Measurements from ENCODE around the gene HSD3B7. TPM values are rescaled to one million over a fixed set of nuclear protein-coding genes. Genes with fewer than 3 reads are reported as not detected.
"Not testable (repeated sequence)": the region's sequence is repeated elsewhere in the genome, so short reads cannot be mapped to it uniquely, and the experiment has no call there.

HSD3B7 gene
- total and polyA plus RNA-seq, 2 donors (not counting 1 experiment from before 2014, with no cell fraction given): 0.89 to 1.2 TPM

DNA sequence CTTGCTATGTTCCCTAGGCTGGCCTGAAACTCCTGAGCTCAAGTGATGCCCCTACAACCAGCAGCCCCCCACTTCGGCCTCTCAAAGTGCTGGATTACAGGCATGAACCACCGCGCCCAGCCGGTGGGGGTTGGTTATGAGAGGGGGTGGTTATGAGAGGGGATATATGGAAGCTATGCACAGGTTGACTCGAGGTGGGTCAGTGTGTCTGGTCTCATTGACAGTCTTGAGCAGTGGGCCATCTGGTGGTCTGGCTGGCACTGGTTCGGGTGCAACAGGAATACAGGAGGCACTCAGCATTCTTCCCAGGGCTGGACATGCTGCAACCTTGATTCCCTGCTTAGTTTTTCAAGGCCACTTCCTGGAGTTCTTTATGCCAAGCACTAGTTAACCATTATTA, 31.0 kb downstream of the HSD3B7 start:
- POLR2A ChIA-PET: interaction anchor here (0.8 kb wide), 1 partner anchor 132 kb away, joined by 4 read pairs; no protein-coding TSS in a partner anchor

DNA sequence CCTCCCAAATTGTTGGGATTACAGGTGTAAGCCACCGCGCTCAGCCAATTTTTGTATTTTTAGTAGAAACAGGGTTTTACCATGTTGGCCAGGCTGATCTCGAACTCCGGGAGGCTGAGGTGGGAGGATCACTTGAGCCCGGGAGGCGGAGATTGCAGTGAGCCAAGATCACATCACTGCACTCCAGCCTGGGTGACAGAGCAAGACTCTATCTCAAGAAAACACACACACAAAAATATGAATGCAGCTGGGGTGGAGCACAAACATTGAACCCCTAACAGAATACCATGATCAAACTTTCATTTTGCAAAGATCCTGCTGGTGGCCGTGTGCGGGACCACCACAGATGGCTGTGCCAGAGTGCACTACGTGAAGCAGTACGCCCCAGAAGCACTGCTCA, 32.7 kb downstream of the HSD3B7 start:
- H3K27me3 ChIP-seq (replicated peaks in 1 of 4; ENCODE audit: control extremely low read depth in 1 of 4, control insufficient read depth in 3 of 4, insufficient read depth in 4 of 4, low read length in 3 of 4); H3K4me1 ChIP-seq (ENCODE audit: control insufficient read depth in 2 of 2, insufficient read depth in 2 of 2, low read length in 2 of 2); intact Hi-C loops (cut with micrococcal nuclease); H3K4me3 Mint-ChIP-seq; H3K27ac Mint-ChIP-seq; H4K20me1 ChIP-seq (ENCODE audit: control insufficient read depth, insufficient read depth, low read length, poor library complexity, severe bottlenecking); H3K4me2 ChIP-seq (replicated peaks; ENCODE audit: low read depth, low read length, poor library complexity, severe bottlenecking); H3K9me3 Mint-ChIP-seq (ENCODE audit: insufficient read depth); H3K79me2 ChIP-seq (ENCODE audit: control insufficient read depth, insufficient read depth, low read length); H3K4me1 Mint-ChIP-seq; H3K4me3 ChIP-seq (ENCODE audit: control extremely low read depth in 1 of 5, extremely low read depth in 1 of 5, insufficient read depth in 1 of 5, low read depth in 2 of 5, low read length in 4 of 5); ATAC-seq (ENCODE audit: low read depth); H3K27ac ChIP-seq (ENCODE audit: low read length in 2 of 2); H2AFZ ChIP-seq (ENCODE audit: insufficient read depth, low read depth, low read length, poor library complexity, severe bottlenecking); CTCF ChIA-PET; POLR2A ChIA-PET; H3K36me3 ChIP-seq (replicated peaks in 1 of 2; ENCODE audit: control extremely low read depth in 1 of 2, control insufficient read depth in 1 of 2, extremely low read depth in 1 of 2, insufficient read depth in 2 of 2, low read length in 1 of 2); DNase-seq; H3K9me3 ChIP-seq (ENCODE audit: control extremely low read depth in 1 of 3, control insufficient read depth in 2 of 3, insufficient read depth in 1 of 3, low read length in 2 of 3); H3K9ac ChIP-seq (ENCODE audit: low read length): not testable (repeated sequence)
- WGBS (ENCODE audit: insufficient coverage): 92% methylated on average over 2 of the region's 10 CpGs
- peaks cover 11% of the 10 kb centered on the region for H3K27me3 Mint-ChIP-seq

More for the DNA sequence above, 31.0 kb downstream of the HSD3B7 start:
- Histone ChIP-seq H4K20me1 (ENCODE audit: control insufficient read depth, insufficient read depth, low read length, poor library complexity, severe bottlenecking) (no peaks in the 10 kb centered on the region), H3K4me2 (replicated peaks; ENCODE audit: low read depth, low read length, poor library complexity, severe bottlenecking) (no peak overlapping the region), H3K36me3 (replicated peaks in 1 of 2; ENCODE audit: control extremely low read depth in 1 of 2, control insufficient read depth in 1 of 2, extremely low read depth in 1 of 2, insufficient read depth in 2 of 2, low read length in 1 of 2) (no peaks in the 10 kb centered on the region), H3K27ac (ENCODE audit: low read length in 2 of 2) (no peak overlapping the region), H3K9me3 (ENCODE audit: control extremely low read depth in 1 of 3, control insufficient read depth in 2 of 3, insufficient read depth in 1 of 3, low read length in 2 of 3) (peaks cover 0 to 13% (median 0%) of the 10 kb centered on the region in 3 donors), H3K9ac (ENCODE audit: low read length) (no peak overlapping the region), H3K4me3 (ENCODE audit: control extremely low read depth in 1 of 5, extremely low read depth in 1 of 5, insufficient read depth in 1 of 5, low read depth in 2 of 5, low read length in 4 of 5) (no peak overlapping the region), H3K79me2 (ENCODE audit: control insufficient read depth, insufficient read depth, low read length) (no peaks in the 10 kb centered on the region), H3K4me1 (ENCODE audit: control insufficient read depth in 2 of 2, insufficient read depth in 2 of 2, low read length in 2 of 2) (peaks cover 3 to 6% of the 10 kb centered on the region in 2 donors), H3K27me3 (replicated peaks in 1 of 4; ENCODE audit: control extremely low read depth in 1 of 4, control insufficient read depth in 3 of 4, insufficient read depth in 4 of 4, low read length in 3 of 4) (peaks cover 0 to 18% (median 9%) of the 10 kb centered on the region in 4 experiments), H2AFZ (ENCODE audit: insufficient read depth, low read depth, low read length, poor library complexity, severe bottlenecking) (no peak overlapping the region)
- DNase-seq (no peak), ATAC-seq (ENCODE audit: low read depth) (no peak)
- intact Hi-C loops (cut with micrococcal nuclease): no loop called here
- no peaks in the 10 kb centered on the region for H3K9me3 Mint-ChIP-seq (ENCODE audit: insufficient read depth)
- WGBS (ENCODE audit: insufficient coverage): 72% methylated on average over 5 of the region's 6 CpGs
- TF ChIP-seq, protein P1, sequence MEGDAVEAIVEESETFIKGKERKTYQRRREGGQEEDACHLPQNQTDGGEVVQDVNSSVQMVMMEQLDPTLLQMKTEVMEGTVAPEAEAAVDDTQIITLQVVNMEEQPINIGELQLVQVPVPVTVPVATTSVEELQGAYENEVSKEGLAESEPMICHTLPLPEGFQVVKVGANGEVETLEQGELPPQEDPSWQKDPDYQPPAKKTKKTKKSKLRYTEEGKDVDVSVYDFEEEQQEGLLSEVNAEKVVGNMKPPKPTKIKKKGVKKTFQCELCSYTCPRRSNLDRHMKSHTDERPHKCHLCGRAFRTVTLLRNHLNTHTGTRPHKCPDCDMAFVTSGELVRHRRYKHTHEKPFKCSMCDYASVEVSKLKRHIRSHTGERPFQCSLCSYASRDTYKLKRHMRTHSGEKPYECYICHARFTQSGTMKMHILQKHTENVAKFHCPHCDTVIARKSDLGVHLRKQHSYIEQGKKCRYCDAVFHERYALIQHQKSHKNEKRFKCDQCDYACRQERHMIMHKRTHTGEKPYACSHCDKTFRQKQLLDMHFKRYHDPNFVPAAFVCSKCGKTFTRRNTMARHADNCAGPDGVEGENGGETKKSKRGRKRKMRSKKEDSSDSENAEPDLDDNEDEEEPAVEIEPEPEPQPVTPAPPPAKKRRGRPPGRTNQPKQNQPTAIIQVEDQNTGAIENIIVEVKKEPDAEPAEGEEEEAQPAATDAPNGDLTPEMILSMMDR (IDR thresholded peaks at IDR 0.05): no peak
- TF ChIP-seq EZH2 (IDR thresholded peaks at IDR 0.05; ENCODE audit: borderline replicate concordance, insufficient read depth, low read depth, low read length, poor library complexity, severe bottlenecking): no peak
- no peak overlapping the region for H3K4me3 Mint-ChIP-seq
- peaks cover 17% of the 10 kb centered on the region for H3K4me1 Mint-ChIP-seq
- CTCF ChIA-PET: interaction anchor here (1.0 kb wide), 1 partner anchor 286 kb away, joined by 3 read pairs; no protein-coding TSS in a partner anchor
- no peak overlapping the region for H3K27ac Mint-ChIP-seq
- H3K27me3 Mint-ChIP-seq: peaks cover 25% of the 10 kb centered on the region
